Hepatocyte (in vitro differentiated cells): Measurements from ENCODE around the gene ISM1.

Source experiments
- EZH2 ChIP-seq: fragments of 200-600 bp; sonication (generic); IDR thresholded peaks from 2 replicates; pipeline ENCODE4 v1.6.1; 2016; ENCODE audit warnings: antibody characterized with exemption, mild to moderate bottlenecking, borderline replicate concordance
- EZH2phosphoT487 ChIP-seq: fragments of 200-600 bp; sonication (generic); IDR thresholded peaks from one replicate; pipeline ENCODE4 v1.6.1; 2018; ENCODE audit warnings: antibody characterized with exemption, mild to moderate bottlenecking, low read depth, moderate library complexity; ENCODE audit not compliant: unreplicated experiment, severe bottlenecking
- TF ChIP-seq, protein P1 (sequence below): fragments of 200-600 bp; sonication (generic); IDR thresholded peaks from 2 replicates; pipeline ENCODE4 v1.5.1; 2016; ENCODE audit warnings: antibody characterized with exemption, mild to moderate bottlenecking; ENCODE audit not compliant: poor library complexity

DNA sequence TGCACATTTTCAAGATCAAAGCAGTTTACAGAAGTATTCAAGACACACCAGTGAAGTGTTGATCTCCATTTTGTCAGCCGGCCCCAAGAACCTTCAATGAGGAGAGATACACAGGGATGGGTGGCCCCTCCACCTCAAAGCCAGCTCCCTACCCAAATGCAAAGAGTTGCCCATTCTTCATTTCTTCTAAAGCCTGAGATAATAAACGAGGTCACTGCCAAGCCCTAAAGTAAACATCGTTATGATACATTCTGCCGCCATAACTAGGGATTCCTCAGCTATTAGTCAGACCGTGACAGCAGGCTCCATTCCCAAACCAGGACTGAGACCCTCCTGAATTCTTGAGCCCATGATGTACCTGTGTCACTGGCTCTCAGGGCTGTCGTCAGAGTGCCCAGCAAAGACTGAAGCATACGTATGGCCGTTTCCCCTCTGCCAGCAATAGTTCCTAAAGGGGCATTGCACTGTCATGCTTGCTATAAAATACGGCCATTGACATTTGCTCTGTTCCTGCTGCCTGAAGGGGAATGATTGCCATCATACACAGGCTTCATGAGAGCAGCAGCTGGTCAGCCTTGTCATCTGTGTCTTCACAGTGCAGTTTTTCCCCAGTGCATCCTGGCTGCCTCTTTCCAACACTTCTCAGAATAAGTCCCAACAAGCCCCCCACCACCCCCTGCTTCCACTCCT, 41.7 kb downstream of the ISM1 start:
- TF ChIP-seq EZH2 = no peak
- TF ChIP-seq, protein P1, sequence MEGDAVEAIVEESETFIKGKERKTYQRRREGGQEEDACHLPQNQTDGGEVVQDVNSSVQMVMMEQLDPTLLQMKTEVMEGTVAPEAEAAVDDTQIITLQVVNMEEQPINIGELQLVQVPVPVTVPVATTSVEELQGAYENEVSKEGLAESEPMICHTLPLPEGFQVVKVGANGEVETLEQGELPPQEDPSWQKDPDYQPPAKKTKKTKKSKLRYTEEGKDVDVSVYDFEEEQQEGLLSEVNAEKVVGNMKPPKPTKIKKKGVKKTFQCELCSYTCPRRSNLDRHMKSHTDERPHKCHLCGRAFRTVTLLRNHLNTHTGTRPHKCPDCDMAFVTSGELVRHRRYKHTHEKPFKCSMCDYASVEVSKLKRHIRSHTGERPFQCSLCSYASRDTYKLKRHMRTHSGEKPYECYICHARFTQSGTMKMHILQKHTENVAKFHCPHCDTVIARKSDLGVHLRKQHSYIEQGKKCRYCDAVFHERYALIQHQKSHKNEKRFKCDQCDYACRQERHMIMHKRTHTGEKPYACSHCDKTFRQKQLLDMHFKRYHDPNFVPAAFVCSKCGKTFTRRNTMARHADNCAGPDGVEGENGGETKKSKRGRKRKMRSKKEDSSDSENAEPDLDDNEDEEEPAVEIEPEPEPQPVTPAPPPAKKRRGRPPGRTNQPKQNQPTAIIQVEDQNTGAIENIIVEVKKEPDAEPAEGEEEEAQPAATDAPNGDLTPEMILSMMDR = no peak
- no peak for TF ChIP-seq EZH2phosphoT487
